Forelimb muscle (tissue), 1 donor: Measurements from ENCODE around the gene TBC1D22A. TPM values are rescaled to one million over a fixed set of nuclear protein-coding genes. Genes with fewer than 3 reads are reported as not detected.
A peak's percentile ranks its signal among the peaks of the same experiment; 100 is the strongest.
"Not testable (repeated sequence)": the region's sequence is repeated elsewhere in the genome, so short reads cannot be mapped to it uniquely, and the experiment has no call there.

Experiments
- DNase-seq: peaks from one replicate; pipeline ENCODE4 v3.0.0-alpha.2; 2013; ENCODE audit warnings: low read depth
- polyA plus RNA-seq: library from polyadenylated mRNA; unstranded; fragments of 120-200 nt; gene quantifications from one replicate; pipeline ENCODE4 v1.2.1, GENCODE V29; 2013; ENCODE audit not compliant: insufficient read length

Gene TBC1D22A
- 14.2 TPM for polyA plus RNA-seq

GRCh38 chr22:46762238-46763050, at the start of gene TBC1D22A:
TSS of gene TBC1D22A (plus strand) at chr22:46762650. CDS start at chr22:46762787, 137 bp downstream.
- peak; percentile 78 for DNase-seq

GRCh38 chr22:46714550-46714949, 47.9 kb upstream of the TBC1D22A start:
- DNase-seq = no peak

GRCh38 chr22:46719921-46720320, 42.5 kb upstream of the TBC1D22A start:
- DNase-seq = no peak

GRCh38 chr22:46721501-46722085, 40.9 kb upstream of the TBC1D22A start:
- no peak for DNase-seq

- no peak for DNase-seq
Observed at GRCh38 chr22:46723882-46724281, 38.6 kb upstream of the TBC1D22A start.

- no peak for DNase-seq
Observed at GRCh38 chr22:46725096-46725495, 37.4 kb upstream of the TBC1D22A start.

- DNase-seq = no peak
Observed at GRCh38 chr22:46726066-46726985, 36.1 kb upstream of the TBC1D22A start.

GRCh38 chr22:46726986-46727317, 35.5 kb upstream of the TBC1D22A start:
- DNase-seq = no peak

GRCh38 chr22:46727813-46728364, 34.6 kb upstream of the TBC1D22A start:
- DNase-seq = no peak

GRCh38 chr22:46728470-46728869, 34.0 kb upstream of the TBC1D22A start:
- DNase-seq = no peak

GRCh38 chr22:46730568-46731245, 31.7 kb upstream of the TBC1D22A start:
- DNase-seq = no peak

- no peak for DNase-seq
Observed at GRCh38 chr22:46731246-46732040, 31.0 kb upstream of the TBC1D22A start.

- DNase-seq = no peak
Observed at GRCh38 chr22:46732041-46732379, 30.4 kb upstream of the TBC1D22A start.

GRCh38 chr22:46732513-46732912, 29.9 kb upstream of the TBC1D22A start:
- DNase-seq = no peak

GRCh38 chr22:46734213-46734722, 28.2 kb upstream of the TBC1D22A start:
- DNase-seq = not testable (repeated sequence)

- DNase-seq = no peak
Observed at GRCh38 chr22:46734830-46735453, 27.5 kb upstream of the TBC1D22A start.

- DNase-seq = no peak
Observed at GRCh38 chr22:46735747-46736608, 26.5 kb upstream of the TBC1D22A start.

- no peak for DNase-seq
Observed at GRCh38 chr22:46736705-46737104, 25.7 kb upstream of the TBC1D22A start.
